ENCODE results near the gene MMD2. TPM values are rescaled to one million over a fixed set of nuclear protein-coding genes. Genes with fewer than 3 reads are reported as not detected.

Gene MMD2
- total RNA-seq, 4 donors from 2014 or later, result not detected

DNA sequence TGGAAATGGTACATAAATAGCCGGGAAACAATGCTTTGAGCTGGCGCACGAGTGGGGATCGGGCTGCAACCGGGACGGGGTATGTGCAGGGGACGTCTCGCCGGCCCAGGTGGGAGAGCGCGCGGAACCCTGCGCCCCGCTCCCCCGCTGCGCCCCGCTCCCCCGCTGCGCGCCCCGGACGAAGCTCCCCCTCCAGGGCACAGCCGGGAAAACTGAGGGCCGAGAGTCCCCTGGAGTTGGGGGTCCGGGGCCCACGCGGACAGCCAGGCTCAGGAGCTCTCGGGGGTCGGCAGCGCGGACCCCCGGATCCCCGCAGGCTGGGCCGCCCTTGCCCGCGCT, 76.0 kb downstream of the MMD2 start:
- no peak for TF ChIP-seq CTCF (IDR thresholded peaks at IDR 0.05)
- no peak for TF ChIP-seq POLR2A (IDR thresholded peaks at IDR 0.05)
- H3K27ac ChIP-seq, result peak overlapping the region; percentile 86 to 87
- peak overlapping the region; percentile 36 to 54 for H3K4me3 ChIP-seq
- no peaks in the 10 kb centered on the region for H3K9me3 ChIP-seq
- no peaks in the 10 kb centered on the region for H3K36me3 ChIP-seq
- DNase-seq, result no peak
- H3K27me3 ChIP-seq, result no peaks in the 10 kb centered on the region
- intact Hi-C loops (cut with DNase I; ENCODE audit: low total_unique reads), result loop anchor here (5.0 to 10.0 kb wide), 2 partner anchors 88 to 201 kb away; partner anchors contain the start of gene FOXK1
- H3K4me1 ChIP-seq, result no peaks in the 10 kb centered on the region

- intact Hi-C loops (cut with DNase I; ENCODE audit: low total_unique reads), result loop anchor here (5.0 to 10.0 kb wide), 2 partner anchors 88 to 200 kb away; partner anchors contain the start of gene FOXK1
- Histone ChIP-seq H3K4me3 (peak overlapping the region; percentile 36 to 54), H3K36me3 (no peaks in the 10 kb centered on the region), H3K27me3 (no peaks in the 10 kb centered on the region), H3K4me1 (no peaks in the 10 kb centered on the region), H3K9me3 (no peaks in the 10 kb centered on the region), H3K27ac (peak overlapping the region; percentile 86 to 87)
- TF ChIP-seq POLR2A (IDR thresholded peaks at IDR 0.05) (peak; percentile 50 to 52), CTCF (IDR thresholded peaks at IDR 0.05) (peak in 1 of 4 experiments; percentile 28)
- peak; percentile 67 to 79 for DNase-seq
Measured at GRCh38 chr7:4882169-4883032, 76.6 kb downstream of the MMD2 start.

DNA sequence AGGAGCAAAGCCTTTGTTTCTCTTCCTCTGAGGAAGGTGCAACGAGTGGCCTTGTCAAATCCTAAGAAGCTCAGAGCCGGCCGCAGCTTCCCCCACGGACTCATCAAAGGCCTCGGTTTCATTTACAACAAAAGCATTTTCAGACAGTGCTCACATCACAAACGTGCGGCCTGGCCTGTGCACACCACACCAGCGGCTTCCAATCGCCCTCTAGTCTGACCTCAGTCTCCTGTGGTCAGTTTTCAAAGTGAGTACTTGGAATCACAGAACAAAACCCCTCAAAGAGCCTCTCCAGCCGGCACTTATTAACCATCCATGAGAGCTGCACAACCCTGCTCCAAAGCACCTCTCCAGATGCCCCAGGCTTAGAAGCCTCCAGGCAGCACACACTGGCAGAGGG, 78.8 kb downstream of the MMD2 start:
- no peak for DNase-seq
- H3K27ac ChIP-seq, result no peak overlapping the region
- intact Hi-C loops (cut with DNase I; ENCODE audit: low total_unique reads), result loop anchor here (5.0 to 10.0 kb wide), 2 partner anchors 85 to 198 kb away; partner anchors contain the start of gene FOXK1
- no peaks in the 10 kb centered on the region for H3K4me1 ChIP-seq
- H3K27me3 ChIP-seq, result no peaks in the 10 kb centered on the region
- H3K9me3 ChIP-seq, result no peaks in the 10 kb centered on the region
- no peak for TF ChIP-seq POLR2A (IDR thresholded peaks at IDR 0.05)
- TF ChIP-seq CTCF (IDR thresholded peaks at IDR 0.05), result no peak
- no peak overlapping the region for H3K4me3 ChIP-seq
- H3K36me3 ChIP-seq, result no peaks in the 10 kb centered on the region

DNA sequence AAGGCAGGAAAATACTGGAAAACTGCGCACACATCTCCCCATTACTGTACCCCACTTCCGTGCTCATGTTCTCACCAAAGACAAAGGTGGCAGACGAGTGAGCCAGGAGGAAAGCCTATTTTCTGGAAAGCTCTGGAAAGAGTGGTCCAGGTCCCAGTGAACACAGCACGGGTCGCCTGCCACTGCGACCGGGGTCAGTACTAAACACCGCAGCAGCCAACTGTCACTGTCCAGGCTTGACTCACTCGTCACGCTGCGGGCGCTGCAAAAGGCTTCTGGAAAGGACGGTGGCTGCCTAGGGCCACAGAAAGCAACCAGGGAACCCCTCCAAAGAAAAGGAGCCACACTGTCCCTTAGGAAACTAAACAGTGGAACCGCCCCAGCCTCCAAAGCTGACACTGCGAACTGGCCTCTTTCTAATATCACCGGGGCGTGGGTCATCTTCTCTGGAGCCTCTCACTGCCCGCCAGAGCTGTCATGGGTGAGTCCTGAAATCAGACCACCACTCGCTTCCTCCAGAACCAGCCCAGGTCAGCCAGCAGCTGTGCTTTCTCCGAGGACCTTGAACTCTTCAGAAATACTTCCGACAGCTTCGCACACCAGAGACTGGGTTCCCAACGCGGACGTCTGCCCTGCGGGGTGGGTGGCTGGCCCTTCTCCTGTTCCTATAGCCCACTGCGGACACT, 79.4 kb downstream of the MMD2 start:
- H3K27ac ChIP-seq, result no peak overlapping the region
- intact Hi-C loops (cut with DNase I; ENCODE audit: low total_unique reads), result loop anchor here (5.0 to 10.0 kb wide), 2 partner anchors 85 to 197 kb away; partner anchors contain the start of gene FOXK1
- H3K4me1 ChIP-seq, result no peaks in the 10 kb centered on the region
- H3K36me3 ChIP-seq, result no peaks in the 10 kb centered on the region
- no peak for TF ChIP-seq POLR2A (IDR thresholded peaks at IDR 0.05)
- TF ChIP-seq CTCF (IDR thresholded peaks at IDR 0.05), result no peak
- no peak for DNase-seq
- no peaks in the 10 kb centered on the region for H3K9me3 ChIP-seq
- H3K27me3 ChIP-seq, result no peaks in the 10 kb centered on the region
- no peak overlapping the region for H3K4me3 ChIP-seq

Data from uterus (tissue), 4 donors.